Vagina (tissue), 2 donors: ENCODE data around the gene PRDM16. TPM values are rescaled to one million over a fixed set of nuclear protein-coding genes. Genes with fewer than 3 reads are reported as not detected.

Experiments
- DNase-seq, 2 donors: peaks; one replicate each; pipeline ENCODE4 v3.0.0-alpha.2; 2017; ENCODE audit errors: extremely low spot score in 2 of 2
- H3K27ac ChIP-seq: fragments of 200-600 bp; sonication (generic); one replicate; pipeline ENCODE4 v1.5.1; 2019
- H3K27me3 ChIP-seq: fragments of 200-600 bp; sonication (generic); one replicate; pipeline ENCODE4 v1.5.1; 2019
- H3K36me3 ChIP-seq, 2 donors: fragments of 200-600 bp; sonication (generic); one replicate each; pipeline ENCODE4 v1.5.1; 2017 to 2019
- H3K4me1 ChIP-seq: fragments of 200-600 bp; sonication (generic); one replicate; pipeline ENCODE4 v1.5.1; 2019
- H3K4me3 ChIP-seq, 2 donors: fragments of 200-600 bp; sonication (generic); 1 replicate in 1 of 2; 2 replicates in 1 of 2; pipeline ENCODE4 v1.5.1; 2016 to 2019
- H3K9me3 ChIP-seq: fragments of 200-600 bp; sonication (generic); one replicate; pipeline ENCODE4 v1.5.1; 2019
- CTCF ChIP-seq, 3 experiments: fragments of 450-650 bp in 2 of 3; fragments of 200-600 bp in 1 of 3; sonication (generic) in 1 of 3; IDR thresholded peaks; one replicate each; pipeline ENCODE4 v1.5.1; 2017 to 2019; ENCODE audit warnings: antibody characterized with exemption in 3 of 3, mild to moderate bottlenecking in 2 of 3, moderate library complexity in 2 of 3
- POLR2A ChIP-seq, 2 donors: fragments of 450-650 bp; IDR thresholded peaks; one replicate each; pipeline ENCODE4 v1.6.1; 2017; ENCODE audit warnings: antibody characterized with exemption in 2 of 2, mild to moderate bottlenecking in 2 of 2, moderate library complexity in 2 of 2
- POLR2AphosphoS5 ChIP-seq, 2 donors: sonication (generic); formaldehyde crosslinking; IDR thresholded peaks; one replicate each; pipeline ENCODE4 v1.9.0; 2017; ENCODE audit warnings: antibody characterized with exemption in 2 of 2, mild to moderate bottlenecking in 2 of 2, low read depth in 1 of 2; ENCODE audit not compliant: insufficient read depth in 1 of 2
- intact Hi-C: fragments of 100-400 bp; cut with DNase I; formaldehyde crosslinking; loops from one replicate; pipeline ENCODE4 v1.15.1; 2023
- total RNA-seq: library from RNA; depleted of rRNA; stranded (reverse); fragments of >200 nt; gene quantifications from one replicate; pipeline ENCODE4 v1.2.3, GENCODE V29; 2016

The PRDM16 gene
- total RNA-seq, 1 donor from 2014 or later: 3.9 TPM

- H3K36me3 ChIP-seq: no peaks in the 10 kb centered on the region
- no peak for DNase-seq
- H3K27me3 ChIP-seq: no peaks in the 10 kb centered on the region
- H3K4me3 ChIP-seq: no peak overlapping the region
- H3K9me3 ChIP-seq: no peaks in the 10 kb centered on the region
- intact Hi-C loops: no loop called here
- no peaks in the 10 kb centered on the region for H3K4me1 ChIP-seq
- H3K27ac ChIP-seq: no peak overlapping the region
- TF ChIP-seq POLR2A (IDR thresholded peaks at IDR 0.05) (no peak), POLR2AphosphoS5 (IDR thresholded peaks at IDR 0.05; ENCODE audit: insufficient read depth in 1 of 2, low read depth in 1 of 2) (no peak)
Measured at GRCh38 chr1:3117879-3118278, 48.9 kb downstream of the PRDM16 start.

- no peak overlapping the region for H3K27ac ChIP-seq
- H3K4me1 ChIP-seq: no peaks in the 10 kb centered on the region
- DNase-seq: no peak
- no peaks in the 10 kb centered on the region for H3K27me3 ChIP-seq
- TF ChIP-seq CTCF (IDR thresholded peaks at IDR 0.05) (no peak), POLR2A (IDR thresholded peaks at IDR 0.05) (no peak)
- H3K36me3 ChIP-seq: no peaks in the 10 kb centered on the region
- H3K9me3 ChIP-seq: no peaks in the 10 kb centered on the region
- H3K4me3 ChIP-seq: no peak overlapping the region
- intact Hi-C loops: no loop called here
Measured at GRCh38 chr1:3119061-3119460, 50.1 kb downstream of the PRDM16 start.

GRCh38 chr1:3119725-3120124, 50.7 kb downstream of the PRDM16 start:
- no peak overlapping the region for H3K27ac ChIP-seq
- H3K4me3 ChIP-seq: no peak overlapping the region
- no peaks in the 10 kb centered on the region for H3K36me3 ChIP-seq
- no peak for DNase-seq
- no peaks in the 10 kb centered on the region for H3K27me3 ChIP-seq
- no peaks in the 10 kb centered on the region for H3K9me3 ChIP-seq
- intact Hi-C loops: no loop called here
- TF ChIP-seq POLR2AphosphoS5 (IDR thresholded peaks at IDR 0.05; ENCODE audit: insufficient read depth in 1 of 2, low read depth in 1 of 2): no peak
- TF ChIP-seq CTCF (IDR thresholded peaks at IDR 0.05): no peak
- no peak for TF ChIP-seq POLR2A (IDR thresholded peaks at IDR 0.05)
- H3K4me1 ChIP-seq: no peaks in the 10 kb centered on the region

GRCh38 chr1:3120140-3120539, 51.1 kb downstream of the PRDM16 start:
- Histone ChIP-seq H3K9me3 (no peaks in the 10 kb centered on the region), H3K36me3 (no peaks in the 10 kb centered on the region), H3K4me3 (no peak overlapping the region), H3K27me3 (no peaks in the 10 kb centered on the region), H3K27ac (no peak overlapping the region), H3K4me1 (no peaks in the 10 kb centered on the region)
- intact Hi-C loops: no loop called here
- no peak for TF ChIP-seq POLR2A (IDR thresholded peaks at IDR 0.05)
- no peak for TF ChIP-seq CTCF (IDR thresholded peaks at IDR 0.05)
- no peak for TF ChIP-seq POLR2AphosphoS5 (IDR thresholded peaks at IDR 0.05; ENCODE audit: insufficient read depth in 1 of 2, low read depth in 1 of 2)
- no peak for DNase-seq

- intact Hi-C loops: no loop called here
- Histone ChIP-seq H3K36me3 (no peaks in the 10 kb centered on the region), H3K27ac (no peak overlapping the region), H3K4me1 (no peaks in the 10 kb centered on the region), H3K27me3 (no peaks in the 10 kb centered on the region), H3K9me3 (no peaks in the 10 kb centered on the region), H3K4me3 (no peak overlapping the region)
- no peak for TF ChIP-seq POLR2AphosphoS5 (IDR thresholded peaks at IDR 0.05; ENCODE audit: insufficient read depth in 1 of 2, low read depth in 1 of 2)
- DNase-seq: no peak
Measured at GRCh38 chr1:3120994-3121393, 52.0 kb downstream of the PRDM16 start.

- TF ChIP-seq POLR2AphosphoS5 (IDR thresholded peaks at IDR 0.05; ENCODE audit: insufficient read depth in 1 of 2, low read depth in 1 of 2): no peak
- no peak for TF ChIP-seq CTCF (IDR thresholded peaks at IDR 0.05)
- TF ChIP-seq POLR2A (IDR thresholded peaks at IDR 0.05): no peak
- Histone ChIP-seq H3K36me3 (no peaks in the 10 kb centered on the region), H3K27me3 (no peaks in the 10 kb centered on the region), H3K4me3 (no peak overlapping the region), H3K4me1 (peaks cover 4% of the 10 kb centered on the region), H3K9me3 (no peaks in the 10 kb centered on the region), H3K27ac (no peak overlapping the region)
- no peak for DNase-seq
- intact Hi-C loops: no loop called here
Measured at GRCh38 chr1:3121401-3122210, 52.6 kb downstream of the PRDM16 start.
